GM19240 (cell line): ENCODE measurements around the gene KERA.

Experiments
- DNase-seq: peaks from one replicate; pipeline ENCODE4 v3.0.0; 2011; ENCODE audit warnings: low spot score; ENCODE audit not compliant: insufficient read length

The KERA gene

GRCh38 chr12:91017511-91018263, 40.1 kb downstream of the KERA start:
- no peak for DNase-seq

GRCh38 chr12:91017043-91017442, 40.8 kb downstream of the KERA start:
- DNase-seq: no peak

GRCh38 chr12:91009319-91009950, 48.4 kb downstream of the KERA start:
- DNase-seq: peak; percentile 3

- DNase-seq: no peak
Observed at GRCh38 chr12:91007531-91008290, 50.1 kb downstream of the KERA start.

- no peak for DNase-seq
Observed at GRCh38 chr12:91004872-91005271, 53.0 kb downstream of the KERA start, which contains the start of gene EPYC. TSS of gene EPYC (minus strand) at chr12:91004972. CDS start at chr12:91002565, 2,407 bp downstream.

- DNase-seq: no peak
Observed at GRCh38 chr12:91003737-91004136, 54.1 kb downstream of the KERA start.

- DNase-seq: no peak
Observed at GRCh38 chr12:91001306-91001705, 56.5 kb downstream of the KERA start.
